Osteoblast (primary cell): ENCODE results near the gene RAB9A. TPM values are rescaled to one million over a fixed set of nuclear protein-coding genes. Genes with fewer than 3 reads are reported as not detected.

Source experiments
- DNase-seq: peaks from one replicate; pipeline ENCODE4 v3.0.0; 2011; ENCODE audit warnings: low spot score, mixed read lengths; ENCODE audit not compliant: insufficient read length; ENCODE audit errors: missing footprints
- H2AFZ ChIP-seq: 2 replicates; pipeline ENCODE4 v1.6.0; 2011; ENCODE audit warnings: mild to moderate bottlenecking, low read length
- H3K27ac ChIP-seq: 2 replicates; pipeline ENCODE4 v1.5.1; 2011; ENCODE audit warnings: mild to moderate bottlenecking, low read depth, low read length, moderate library complexity
- H3K27me3 ChIP-seq: 2 replicates; pipeline ENCODE4 v1.6.0; 2012; ENCODE audit warnings: mild to moderate bottlenecking, control low read depth, inconsistent platforms, low read length, moderate library complexity; ENCODE audit not compliant: insufficient read depth
- H3K36me3 ChIP-seq: 2 replicates; pipeline ENCODE4 v1.5.1; 2011; ENCODE audit warnings: mild to moderate bottlenecking, low read length, control low read depth, moderate library complexity; ENCODE audit not compliant: insufficient read depth
- H3K4me1 ChIP-seq: 2 replicates; pipeline ENCODE4 v1.5.1; 2011; ENCODE audit warnings: mild to moderate bottlenecking, low read length, control low read depth, moderate library complexity; ENCODE audit not compliant: insufficient read depth
- H3K4me2 ChIP-seq: 2 replicates; pipeline ENCODE4 v1.6.0; 2011; ENCODE audit warnings: mild to moderate bottlenecking, low read length; ENCODE audit not compliant: insufficient read depth
- H3K4me3 ChIP-seq: fragments of 200-600 bp; sonication (generic); 3 replicates; pipeline ENCODE4 v1.5.1; 2012; ENCODE audit warnings: mild to moderate bottlenecking, low read length, inconsistent platforms; ENCODE audit not compliant: insufficient read depth
- H3K79me2 ChIP-seq: 2 replicates; pipeline ENCODE4 v1.6.0; 2012; ENCODE audit warnings: mild to moderate bottlenecking, low read length, control low read depth, inconsistent platforms; ENCODE audit not compliant: insufficient read depth
- H3K9me3 ChIP-seq: 2 replicates; pipeline ENCODE4 v1.5.1; 2011; ENCODE audit warnings: low read depth, low read length, control low read depth
- H4K20me1 ChIP-seq: 2 replicates; pipeline ENCODE4 v1.6.0; 2012; ENCODE audit warnings: mild to moderate bottlenecking, low read length, control low read depth; ENCODE audit not compliant: insufficient read depth
- total RNA-seq: library from RNA; depleted of rRNA; stranded (reverse); fragments of >200 nt; gene quantifications from 2 replicates; pipeline ENCODE4 v1.2.3, GENCODE V29; 2012
- TF ChIP-seq, protein P1 (sequence below): IDR thresholded peaks from 2 replicates; pipeline ENCODE4 v1.5.1; 2011; ENCODE audit warnings: mild to moderate bottlenecking, low read depth, low read length, moderate library complexity; ENCODE audit errors: extremely low read depth

The RAB9A gene
- total RNA-seq, 1 donor, result 63.0 TPM

DNA sequence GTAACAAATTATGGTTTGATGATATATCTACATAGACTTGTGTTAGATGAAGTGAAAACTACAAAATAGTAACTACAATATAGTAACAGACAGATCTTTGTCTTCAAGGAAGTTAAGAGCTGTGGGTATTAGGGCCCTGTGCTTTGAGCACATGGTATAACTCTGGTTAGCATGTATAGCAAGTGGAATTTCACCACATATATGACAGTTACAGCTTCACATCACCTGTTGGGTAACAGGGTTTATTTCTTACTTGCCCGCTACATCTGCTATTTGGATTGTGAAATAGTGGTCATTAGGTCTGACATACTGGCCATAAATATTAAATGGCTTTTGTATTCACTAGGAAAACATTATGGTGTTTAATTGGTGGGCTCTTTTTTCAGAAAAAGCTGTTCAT, 65.8 kb downstream of the RAB9A start:
- TF ChIP-seq, protein P1, sequence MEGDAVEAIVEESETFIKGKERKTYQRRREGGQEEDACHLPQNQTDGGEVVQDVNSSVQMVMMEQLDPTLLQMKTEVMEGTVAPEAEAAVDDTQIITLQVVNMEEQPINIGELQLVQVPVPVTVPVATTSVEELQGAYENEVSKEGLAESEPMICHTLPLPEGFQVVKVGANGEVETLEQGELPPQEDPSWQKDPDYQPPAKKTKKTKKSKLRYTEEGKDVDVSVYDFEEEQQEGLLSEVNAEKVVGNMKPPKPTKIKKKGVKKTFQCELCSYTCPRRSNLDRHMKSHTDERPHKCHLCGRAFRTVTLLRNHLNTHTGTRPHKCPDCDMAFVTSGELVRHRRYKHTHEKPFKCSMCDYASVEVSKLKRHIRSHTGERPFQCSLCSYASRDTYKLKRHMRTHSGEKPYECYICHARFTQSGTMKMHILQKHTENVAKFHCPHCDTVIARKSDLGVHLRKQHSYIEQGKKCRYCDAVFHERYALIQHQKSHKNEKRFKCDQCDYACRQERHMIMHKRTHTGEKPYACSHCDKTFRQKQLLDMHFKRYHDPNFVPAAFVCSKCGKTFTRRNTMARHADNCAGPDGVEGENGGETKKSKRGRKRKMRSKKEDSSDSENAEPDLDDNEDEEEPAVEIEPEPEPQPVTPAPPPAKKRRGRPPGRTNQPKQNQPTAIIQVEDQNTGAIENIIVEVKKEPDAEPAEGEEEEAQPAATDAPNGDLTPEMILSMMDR, result no peak
- no peaks in the 10 kb centered on the region for H4K20me1 ChIP-seq
- no peaks in the 10 kb centered on the region for H3K27me3 ChIP-seq
- no peak overlapping the region for H3K27ac ChIP-seq
- no peak overlapping the region for H3K4me3 ChIP-seq
- H3K4me1 ChIP-seq, result no peaks in the 10 kb centered on the region
- H2AFZ ChIP-seq, result no peak overlapping the region
- H3K36me3 ChIP-seq, result peaks cover 29% of the 10 kb centered on the region
- no peaks in the 10 kb centered on the region for H3K9me3 ChIP-seq
- H3K4me2 ChIP-seq, result no peak overlapping the region
- H3K79me2 ChIP-seq, result no peaks in the 10 kb centered on the region
- DNase-seq, result no peak

DNA sequence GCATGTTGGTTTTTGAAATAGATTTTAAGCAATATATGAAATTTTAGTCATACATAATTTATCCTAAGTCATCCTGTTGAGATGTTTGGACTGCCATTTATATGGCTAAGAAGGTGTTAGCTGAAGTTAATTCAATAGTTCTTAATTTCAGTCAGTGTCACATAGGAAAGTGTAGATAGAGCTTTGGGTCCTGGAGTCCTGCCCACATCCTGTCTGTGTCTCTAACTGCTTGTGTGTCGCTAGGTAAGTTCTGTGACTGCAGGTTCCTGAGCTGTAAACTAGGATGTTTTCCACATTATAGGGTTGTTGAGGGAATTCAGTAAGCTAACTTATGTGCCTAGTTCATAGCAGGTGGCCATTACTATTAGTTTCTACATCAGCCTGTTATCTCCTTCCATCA, 66.3 kb downstream of the RAB9A start:
- H3K27ac ChIP-seq, result no peak overlapping the region
- no peak overlapping the region for H3K4me3 ChIP-seq
- no peaks in the 10 kb centered on the region for H3K79me2 ChIP-seq
- DNase-seq, result no peak
- H2AFZ ChIP-seq, result no peak overlapping the region
- H3K4me1 ChIP-seq, result no peaks in the 10 kb centered on the region
- no peaks in the 10 kb centered on the region for H4K20me1 ChIP-seq
- TF ChIP-seq, protein P1, result no peak
- peaks cover 33% of the 10 kb centered on the region for H3K36me3 ChIP-seq
- H3K27me3 ChIP-seq, result no peaks in the 10 kb centered on the region
- no peaks in the 10 kb centered on the region for H3K9me3 ChIP-seq
- no peak overlapping the region for H3K4me2 ChIP-seq

DNA sequence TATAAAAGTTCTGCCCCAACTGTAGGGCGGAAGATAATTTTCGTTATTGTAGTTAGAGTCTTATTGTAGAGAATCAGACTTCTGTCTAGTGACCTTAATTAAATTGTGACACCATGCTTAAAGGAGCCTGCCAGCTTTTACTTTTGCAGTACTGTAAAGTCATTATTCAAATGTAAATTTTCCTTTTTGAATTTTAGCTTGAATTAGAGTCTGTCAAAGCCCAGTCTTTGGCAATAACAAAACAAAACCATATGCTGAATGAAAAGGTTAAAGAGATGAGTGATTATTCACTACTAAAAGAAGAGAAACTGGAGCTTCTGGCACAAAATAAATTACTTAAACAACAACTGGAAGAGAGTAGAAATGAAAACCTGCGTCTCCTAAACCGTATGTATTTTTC, 67.5 kb downstream of the RAB9A start:
- Histone ChIP-seq H3K79me2 (no peaks in the 10 kb centered on the region), H4K20me1 (no peaks in the 10 kb centered on the region), H3K36me3 (peaks cover 32% of the 10 kb centered on the region), H3K27me3 (no peaks in the 10 kb centered on the region), H3K4me1 (no peaks in the 10 kb centered on the region), H3K4me3 (no peak overlapping the region), H2AFZ (no peak overlapping the region), H3K9me3 (no peaks in the 10 kb centered on the region), H3K4me2 (no peak overlapping the region), H3K27ac (no peak overlapping the region)
- TF ChIP-seq, protein P1, result no peak
- DNase-seq, result no peak

DNA sequence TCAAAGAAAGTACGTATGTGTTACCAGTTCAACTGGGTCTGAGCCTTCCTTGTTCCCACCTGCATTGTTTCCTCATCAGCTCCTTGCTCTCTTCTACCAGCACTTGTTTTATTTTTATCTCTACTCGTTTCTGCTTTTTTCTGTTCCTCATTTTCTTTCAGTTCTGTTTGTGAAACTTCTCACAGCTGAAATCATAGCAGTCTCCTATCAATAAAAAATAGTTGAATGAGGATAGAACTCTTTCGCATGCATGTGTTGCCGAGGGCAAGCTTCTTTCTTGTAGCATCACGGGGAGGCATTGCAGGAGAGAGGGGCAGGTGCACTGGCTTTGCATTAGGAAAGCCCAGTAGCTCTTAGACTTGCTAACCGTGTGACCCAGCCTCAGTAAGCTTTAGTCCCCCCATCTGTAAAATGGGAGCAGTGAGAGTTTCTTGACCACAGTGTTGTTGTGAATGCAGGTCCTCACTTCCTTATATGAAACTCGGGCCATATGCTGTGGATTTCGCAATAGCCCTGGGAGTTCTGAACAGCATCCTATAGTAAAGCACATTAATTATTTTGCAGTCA, 70.3 kb downstream of the RAB9A start:
- DNase-seq, result no peak
- H3K4me1 ChIP-seq, result no peaks in the 10 kb centered on the region
- TF ChIP-seq, protein P1, result no peak
- H3K9me3 ChIP-seq, result no peaks in the 10 kb centered on the region
- no peak overlapping the region for H3K4me3 ChIP-seq
- H3K4me2 ChIP-seq, result no peak overlapping the region
- H3K27me3 ChIP-seq, result no peaks in the 10 kb centered on the region
- no peaks in the 10 kb centered on the region for H3K79me2 ChIP-seq
- no peak overlapping the region for H3K27ac ChIP-seq
- no peak overlapping the region for H2AFZ ChIP-seq
- no peaks in the 10 kb centered on the region for H4K20me1 ChIP-seq
- H3K36me3 ChIP-seq, result peaks cover 35% of the 10 kb centered on the region

Other genes starting within 250 kb of the RAB9A start
- under 0.01 and 0.29 TPM in 2 replicates for gene EGFL6, start 119.5 kb upstream of the RAB9A start, total RNA-seq
- 6.2 and 6.5 TPM in 2 replicates for gene TCEANC, start 36.0 kb upstream of the RAB9A start, total RNA-seq
- 11.8 and 23.5 TPM in 2 replicates for gene TRAPPC2, start 45.5 kb downstream of the RAB9A start, total RNA-seq
- gene OFD1, start 45.6 kb downstream of the RAB9A start, total RNA-seq, result 15.9 and 19.2 TPM in 2 replicates
- 1.1 and 1.8 TPM in 2 replicates for gene GPM6B, start 128.0 kb downstream of the RAB9A start, total RNA-seq